AG08396 (cell line): ENCODE results near the gene ILF3.
A peak's percentile ranks its signal among the peaks of the same experiment; 100 is the strongest.
"Not testable (repeated sequence)": the region's sequence is repeated elsewhere in the genome, so short reads cannot be mapped to it uniquely, and the experiment has no call there.

Experiments
- DNase-seq: peaks from one replicate; pipeline ENCODE4 v3.0.0; 2012; ENCODE audit warnings: low spot score, mixed read lengths

Gene ILF3

DNA sequence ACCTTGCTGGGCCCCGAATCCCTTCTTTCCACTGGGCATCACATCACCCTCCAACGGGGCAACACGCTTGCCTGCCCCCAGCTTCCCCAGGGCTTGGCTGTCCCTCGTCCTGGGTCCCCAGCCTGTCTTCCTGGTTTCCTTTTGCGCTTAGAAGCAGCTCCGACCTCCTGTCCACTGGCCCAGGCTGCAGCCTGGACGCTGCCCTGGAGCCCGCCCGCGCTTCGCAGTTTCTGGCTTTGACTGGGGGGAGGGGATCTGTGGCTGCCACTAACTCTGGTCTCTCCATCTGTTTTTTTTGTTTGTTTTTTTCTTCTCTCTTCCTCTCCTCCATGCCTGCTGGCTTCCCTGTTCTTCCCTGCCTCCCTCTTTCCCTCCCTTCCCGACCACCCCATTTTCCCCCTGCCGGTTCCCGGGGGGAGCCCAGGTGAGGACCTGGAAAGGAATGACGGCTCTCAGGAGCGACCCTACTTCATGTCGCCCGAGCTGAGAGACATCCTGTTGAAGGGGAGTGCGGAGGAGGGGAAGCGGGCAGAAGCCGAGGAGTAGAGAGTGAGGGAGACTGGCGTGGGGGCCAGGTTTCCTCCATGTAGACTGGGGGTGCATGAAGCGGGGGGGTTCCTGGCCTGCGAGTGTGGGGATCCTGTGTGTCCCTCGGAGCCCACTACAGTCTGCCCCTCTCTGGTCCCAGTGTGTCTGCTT is 11.5 kb upstream of the ILF3 start:
- peak; percentile 7 for DNase-seq

DNA sequence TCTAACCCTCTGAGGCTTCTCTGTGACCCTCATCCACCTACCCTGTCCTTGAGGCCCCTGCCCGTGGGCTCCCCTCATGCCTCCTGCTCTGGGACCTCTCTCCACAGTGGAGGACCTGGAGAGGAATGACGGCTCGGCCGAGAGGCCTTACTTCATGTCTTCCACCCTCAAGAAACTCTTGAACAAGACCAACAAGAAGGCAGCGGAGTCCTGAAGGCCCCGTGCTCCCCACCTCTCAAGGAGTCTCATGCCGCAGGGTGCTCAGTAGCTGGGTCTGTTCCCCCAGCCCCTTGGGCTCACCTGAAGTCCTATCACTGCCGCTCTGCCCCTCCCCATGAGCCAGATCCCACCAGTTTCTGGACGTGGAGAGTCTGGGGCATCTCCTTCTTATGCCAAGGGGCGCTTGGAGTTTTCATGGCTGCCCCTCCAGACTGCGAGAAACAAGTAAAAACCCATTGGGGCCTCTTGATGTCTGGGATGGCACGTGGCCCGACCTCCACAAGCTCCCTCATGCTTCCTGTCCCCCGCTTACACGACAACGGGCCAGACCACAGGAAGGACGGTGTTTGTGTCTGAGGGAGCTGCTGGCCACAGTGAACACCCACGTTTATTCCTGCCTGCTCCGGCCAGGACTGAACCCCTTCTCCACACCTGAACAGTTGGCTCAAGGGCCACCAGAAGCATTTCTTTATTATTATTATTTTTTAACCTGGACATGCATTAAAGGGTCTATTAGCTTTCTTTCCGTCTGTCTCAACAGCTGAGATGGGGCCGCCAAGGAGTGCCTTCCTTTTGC is 10.8 kb upstream of the ILF3 start:
- peak; percentile 4 for DNase-seq

DNA sequence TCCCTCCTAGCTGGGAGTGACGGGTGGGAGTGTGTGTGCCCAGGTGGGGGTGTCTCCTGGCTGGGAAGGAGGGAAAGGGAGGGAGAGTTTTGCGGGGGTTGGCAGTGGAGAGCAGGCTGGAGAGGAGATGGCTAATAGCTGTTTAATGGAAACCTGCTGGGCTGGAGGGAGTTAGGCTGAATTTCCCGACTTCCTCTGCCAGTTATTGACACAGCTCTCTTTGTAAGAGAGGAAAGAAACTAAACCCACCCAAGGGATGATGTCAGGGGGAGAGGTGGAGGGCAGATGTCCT is 10.2 kb upstream of the ILF3 start:
- DNase-seq = no peak

DNA sequence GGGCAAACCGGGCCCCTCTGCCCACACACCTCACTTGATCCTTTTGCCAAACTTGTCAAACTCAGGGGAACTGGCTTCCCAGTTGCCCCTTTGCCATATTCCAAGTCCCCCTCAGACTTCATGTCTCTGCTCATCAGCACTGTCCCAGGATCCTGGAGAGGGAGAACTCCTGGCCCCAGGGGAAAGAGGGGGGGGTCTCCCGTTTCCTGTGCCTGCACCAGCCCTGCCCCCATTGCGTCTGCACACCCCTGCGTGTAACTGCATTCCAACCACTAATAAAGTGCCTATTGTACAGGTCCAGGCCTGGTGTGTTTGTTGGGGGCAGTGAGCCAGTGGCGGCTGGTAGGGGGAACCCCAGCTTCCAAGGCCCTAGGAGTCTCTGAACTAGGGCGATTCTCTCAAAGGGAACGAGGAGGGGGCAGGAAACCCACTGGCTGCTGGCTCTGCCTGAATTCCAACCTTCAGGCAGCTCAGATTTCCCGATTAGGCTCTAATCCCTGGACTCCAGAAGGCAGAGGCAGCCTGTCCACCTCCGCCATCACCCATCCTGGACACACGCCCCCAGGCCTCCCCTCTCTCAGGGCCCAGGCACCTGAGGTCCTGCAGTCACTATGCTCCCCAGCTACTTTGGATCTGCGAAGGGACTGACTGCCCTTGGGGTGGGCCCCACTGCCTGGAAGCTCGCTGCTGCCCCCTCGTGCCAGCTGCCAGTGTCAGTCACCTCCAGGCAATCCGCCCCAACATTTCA is 9.7 kb upstream of the ILF3 start:
- peak; percentile 91 for DNase-seq

DNA sequence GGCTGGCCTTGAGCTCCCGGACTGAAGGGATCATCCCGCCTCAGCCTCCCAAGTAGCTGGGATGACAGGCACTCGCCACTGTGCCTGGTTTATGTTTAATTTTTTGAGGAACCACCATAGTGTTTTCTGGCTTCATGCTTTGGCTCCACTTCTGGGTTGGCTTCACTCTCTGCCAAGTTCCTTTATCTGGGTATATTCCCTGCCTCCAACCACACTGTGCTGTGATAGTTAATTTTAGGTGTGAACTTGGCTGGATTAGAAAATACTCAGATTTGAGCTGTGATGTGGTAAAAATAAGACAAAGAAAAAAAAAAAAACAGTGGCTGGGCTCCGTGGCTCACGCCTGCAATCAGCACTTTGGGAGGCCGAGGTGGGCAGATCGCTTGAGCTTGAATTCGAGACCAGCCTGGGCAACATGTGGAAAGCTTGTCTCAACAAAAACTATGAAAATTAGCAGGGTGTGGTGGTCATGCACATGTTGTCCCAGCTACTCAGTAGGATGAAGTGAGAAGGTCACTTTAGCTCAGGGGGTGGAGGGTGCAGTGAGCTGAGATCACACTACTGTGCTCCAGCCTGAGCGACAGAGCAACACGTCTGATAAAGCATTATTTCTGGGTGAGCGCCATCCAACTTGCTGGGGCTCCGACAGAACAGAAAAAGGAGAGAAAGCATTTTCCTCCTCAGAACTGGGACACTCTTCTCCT is 7.5 kb upstream of the ILF3 start:
- no peak for DNase-seq

DNA sequence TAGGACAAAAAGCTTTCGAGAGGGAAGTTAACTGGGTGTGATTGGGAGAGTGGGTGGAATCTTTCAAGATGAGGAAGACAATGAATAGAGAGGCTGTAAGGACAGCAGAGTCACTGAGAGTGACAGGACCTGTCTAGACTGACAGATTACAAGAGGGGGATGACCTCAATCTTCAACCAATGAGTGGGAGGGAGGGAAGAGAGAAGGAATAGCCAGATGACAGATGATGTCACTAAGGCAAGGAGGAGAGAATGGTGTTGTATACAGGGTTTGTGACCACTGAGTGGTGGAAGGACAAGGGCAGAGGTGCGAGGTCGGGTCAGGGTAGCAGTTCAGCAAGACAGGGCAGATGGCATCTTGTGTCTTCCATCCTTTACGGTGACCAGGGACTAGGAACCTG is 5.8 kb upstream of the ILF3 start:
- DNase-seq = no peak

DNA sequence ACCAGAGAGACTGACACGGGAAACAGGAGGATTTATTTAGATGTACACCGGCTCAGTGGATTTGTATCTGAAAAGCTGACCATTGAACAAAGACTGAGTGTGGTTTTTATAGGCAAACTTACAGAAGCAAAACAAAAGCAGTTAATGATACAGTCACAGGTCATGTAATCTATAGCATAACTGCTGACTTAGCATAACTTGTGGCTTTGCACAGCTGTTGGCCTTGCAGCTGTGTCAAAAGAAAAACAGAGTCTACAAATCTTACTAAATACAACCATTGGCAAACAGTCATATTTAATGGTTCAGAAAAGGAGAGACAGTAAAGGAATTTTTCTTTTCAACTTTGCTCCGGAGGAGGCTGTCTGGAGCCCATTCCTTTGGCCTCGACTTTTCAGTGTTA is 2.3 kb upstream of the ILF3 start:
- DNase-seq = no peak

DNA sequence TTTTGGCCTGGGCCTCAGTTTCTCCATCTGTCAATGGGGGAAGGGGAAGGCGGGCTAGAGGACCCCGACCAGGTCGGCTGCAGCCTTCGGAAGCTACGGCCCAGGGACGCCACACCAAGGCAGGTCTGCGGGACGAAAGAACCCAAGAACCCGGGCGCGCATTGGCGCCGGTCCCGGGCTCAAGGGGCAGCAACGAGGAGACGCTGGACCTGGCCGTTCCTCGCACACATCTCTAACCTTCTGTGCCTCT is 739 bp upstream of the ILF3 start:
- no peak for DNase-seq

DNA sequence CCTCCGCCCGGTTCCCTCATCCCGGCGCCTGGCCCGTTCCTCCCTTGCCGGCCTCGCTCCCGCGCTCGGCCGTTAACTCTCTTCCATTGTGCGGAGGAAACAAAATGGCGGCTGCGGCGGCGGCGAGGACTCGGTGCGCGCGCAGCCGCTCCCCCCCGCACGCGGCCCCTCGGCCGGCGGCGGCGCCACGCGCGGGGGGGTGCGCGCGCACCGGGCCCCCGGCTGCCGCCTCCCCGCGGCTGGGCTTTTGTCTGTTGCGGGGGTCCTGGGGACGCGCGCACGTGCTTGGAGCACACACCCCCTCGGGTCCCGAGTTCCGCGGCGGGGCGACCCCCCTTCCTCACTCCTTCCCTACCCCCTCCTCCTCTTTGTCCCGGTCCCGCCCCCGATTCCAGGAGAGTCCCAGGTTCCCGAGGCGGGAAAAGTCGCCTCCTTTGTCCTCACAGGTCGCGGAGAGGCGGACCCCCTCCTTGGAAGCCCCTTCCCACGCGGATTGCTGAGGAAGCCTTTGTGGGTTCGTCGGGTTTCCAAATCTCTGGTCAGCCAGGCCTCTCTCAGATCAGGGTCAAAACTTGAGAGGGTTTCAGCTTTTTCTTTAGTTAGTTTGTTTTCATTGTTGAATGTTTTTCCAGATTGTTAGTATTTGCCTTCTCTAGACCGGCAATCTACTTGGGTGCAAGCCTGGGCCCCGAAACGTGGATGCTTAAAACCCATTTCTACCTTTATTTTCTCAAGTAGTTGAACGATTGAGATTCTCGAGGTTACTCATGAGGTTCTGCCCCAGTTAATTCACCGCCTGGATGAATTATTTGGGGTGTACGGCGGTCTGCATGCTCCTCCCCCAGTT is 687 bp downstream of the ILF3 start:
- DNase-seq = peak; percentile 93

DNA sequence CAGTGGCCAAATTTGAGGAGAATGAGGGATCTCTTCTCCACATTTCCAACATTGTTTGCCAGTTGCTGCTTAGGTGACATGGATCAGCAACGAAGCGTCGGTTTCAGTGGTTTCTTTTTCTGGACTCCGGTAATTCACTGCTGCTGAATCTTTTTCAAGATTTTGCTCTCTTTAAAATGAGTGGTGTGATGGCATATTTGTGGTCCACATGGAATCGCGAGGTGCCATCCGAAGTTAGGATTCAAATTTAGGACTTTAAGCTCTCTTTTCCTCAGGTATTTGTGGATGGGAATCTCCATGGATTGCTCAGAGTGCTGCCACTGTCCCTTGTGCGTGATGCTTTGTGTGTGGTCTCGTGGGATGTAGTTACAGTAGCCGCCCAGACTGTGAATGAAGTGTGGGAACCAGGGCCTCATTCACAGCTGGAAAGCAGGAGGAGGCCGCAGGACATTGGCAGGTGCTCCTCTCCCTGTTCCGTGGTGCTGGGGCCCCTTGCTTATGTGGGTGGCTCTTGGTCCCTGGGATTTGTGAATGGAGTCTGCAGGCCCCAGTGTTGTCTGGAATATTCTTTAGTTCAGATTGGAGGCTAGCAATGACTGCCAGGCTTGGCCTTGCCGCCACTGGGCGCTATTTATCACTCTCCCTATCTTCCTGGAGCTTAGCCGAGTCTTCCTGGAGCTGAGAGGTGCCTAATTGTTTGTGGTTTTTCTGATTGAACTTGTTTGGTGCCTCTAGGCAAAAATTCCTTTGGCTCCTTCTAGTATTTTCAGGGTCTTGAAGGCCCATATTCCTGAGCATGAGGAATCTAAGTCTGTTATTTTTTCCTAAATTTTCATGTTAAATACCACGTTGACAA is 1.5 kb downstream of the ILF3 start:
- peak; percentile 21 for DNase-seq

DNA sequence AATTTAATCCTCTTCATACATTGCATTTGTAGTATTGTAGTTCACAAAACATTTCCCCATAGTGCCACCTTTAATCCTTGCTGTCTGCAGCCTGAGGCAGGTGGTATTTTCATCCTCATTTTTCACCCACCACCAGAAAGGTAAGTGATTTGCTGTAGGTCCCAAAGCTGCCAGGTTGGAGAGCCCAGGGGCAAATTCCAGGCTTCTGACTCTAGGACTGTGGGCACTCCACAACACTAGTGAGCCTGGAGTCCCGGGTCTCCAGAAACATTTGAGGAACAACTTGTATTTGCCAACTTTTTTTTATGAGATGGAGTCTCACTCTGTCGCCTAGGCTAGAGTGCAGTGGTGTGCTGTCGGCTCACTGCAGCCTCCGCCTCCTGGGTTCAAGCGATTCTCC is 6.2 kb downstream of the ILF3 start:
- DNase-seq = no peak

DNA sequence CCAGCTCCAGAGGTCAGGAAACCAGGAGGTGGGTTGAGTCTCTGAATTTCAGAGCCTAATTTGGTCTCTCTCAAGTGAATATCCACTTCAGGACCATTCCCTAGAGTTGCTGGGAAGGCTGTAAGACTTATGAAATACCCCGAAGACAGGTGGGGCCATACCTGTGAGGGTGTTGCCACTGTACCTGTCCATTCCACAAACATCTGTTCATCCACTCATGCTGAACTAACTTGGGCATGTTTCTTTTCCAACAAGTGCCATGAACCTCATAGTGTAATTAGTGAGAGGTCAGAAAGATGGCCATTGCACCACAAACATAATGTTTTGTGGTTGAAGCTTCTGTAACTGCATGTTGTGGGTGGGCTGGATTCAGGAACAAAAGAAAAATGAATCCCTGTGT is 7.8 kb downstream of the ILF3 start:
- no peak for DNase-seq

DNA sequence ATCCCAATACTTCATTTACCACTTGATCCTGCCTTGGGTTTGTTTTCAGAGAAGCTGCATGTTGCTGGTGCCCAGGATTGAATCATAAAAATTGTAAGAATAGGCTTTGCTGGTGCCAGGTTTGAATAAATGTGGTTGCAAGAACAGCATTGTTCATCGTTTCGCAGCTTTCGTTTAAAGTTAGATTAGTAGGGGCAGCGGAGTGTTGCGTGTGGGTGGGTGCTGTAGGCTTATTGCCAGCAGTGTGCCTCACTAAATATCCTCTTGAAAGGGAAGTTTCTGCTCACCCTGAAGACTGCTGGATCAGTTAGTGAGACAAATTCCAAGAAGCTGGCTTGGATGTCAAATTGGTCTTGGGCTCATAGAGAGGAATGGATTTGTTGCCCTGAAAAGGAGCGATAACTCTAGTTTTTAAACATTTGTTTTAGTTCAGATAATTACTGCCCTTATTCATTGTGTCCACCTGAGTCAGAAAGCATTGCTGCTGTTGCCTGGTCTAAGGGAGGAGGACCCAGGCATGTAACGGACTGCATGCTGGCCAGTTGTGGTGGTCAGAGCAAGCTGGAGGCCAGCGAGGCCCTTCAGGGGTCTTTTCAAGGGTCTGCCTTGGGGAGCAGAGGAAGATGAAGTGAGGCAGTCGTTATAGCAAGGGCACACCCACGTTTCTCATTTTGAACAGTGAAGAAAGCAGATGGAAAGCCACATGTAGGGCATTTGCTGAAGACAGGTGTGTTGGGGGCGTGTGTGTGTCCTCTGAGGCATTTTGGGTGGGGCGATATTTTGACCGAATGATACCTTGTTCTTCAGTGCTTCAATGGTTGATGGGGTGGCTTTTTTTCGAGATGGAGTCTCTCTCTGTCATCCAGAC is 8.5 kb downstream of the ILF3 start:
- no peak for DNase-seq

DNA sequence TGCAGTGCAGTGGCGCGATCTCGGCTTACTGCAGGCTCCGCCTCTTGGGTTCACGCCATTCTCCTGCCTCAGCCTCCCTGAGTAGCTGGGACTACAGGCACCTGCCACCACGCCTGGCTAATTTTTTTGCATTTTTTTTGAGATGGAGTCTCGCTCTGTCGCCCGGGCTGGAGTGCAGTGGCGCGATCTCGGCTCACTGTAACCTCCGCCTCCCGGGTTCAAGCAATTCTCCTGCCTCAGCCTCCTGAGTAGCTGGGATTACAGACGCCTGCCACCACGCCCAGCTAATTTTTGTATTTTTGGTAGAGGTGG is 9.1 kb downstream of the ILF3 start:
- DNase-seq = not testable (repeated sequence)

DNA sequence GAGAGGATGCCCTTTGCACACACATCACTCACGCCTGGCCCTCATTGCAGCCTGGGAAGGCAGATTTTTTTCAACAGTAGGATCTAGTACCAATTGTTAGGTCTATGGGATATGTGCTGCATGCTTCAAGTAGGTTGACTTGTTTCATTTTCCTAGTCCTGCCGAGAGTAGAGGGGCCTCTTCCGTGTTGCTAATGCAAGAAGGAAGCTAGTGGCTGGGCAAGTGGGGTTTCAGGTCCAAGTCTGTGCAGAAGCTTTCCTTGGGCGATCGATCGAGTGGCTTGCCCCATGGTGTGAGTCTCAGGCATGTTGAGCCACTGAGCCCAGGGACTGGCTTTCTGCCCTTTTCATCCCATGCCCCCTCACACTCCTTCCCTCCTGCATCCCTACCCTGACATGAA is 13.7 kb downstream of the ILF3 start:
- DNase-seq = no peak

DNA sequence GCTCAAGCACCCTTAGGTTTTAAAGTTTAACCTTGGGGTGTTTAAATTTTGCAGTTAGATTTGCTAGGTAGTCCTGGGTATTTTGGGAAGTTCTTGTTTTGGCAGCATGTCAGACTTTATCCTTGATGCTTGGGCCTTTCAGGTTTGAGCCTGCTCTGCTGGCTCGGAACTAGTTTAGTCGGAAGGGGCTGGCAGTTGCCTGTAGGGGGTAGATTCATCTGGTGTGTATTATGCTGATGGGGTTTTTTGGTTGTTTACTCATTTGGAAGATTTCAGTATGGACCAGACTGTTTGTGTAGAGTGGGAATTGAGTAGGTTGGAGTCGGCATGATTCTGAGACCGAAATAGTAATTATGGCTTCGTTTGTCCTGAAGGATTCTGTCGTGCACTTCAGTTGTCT is 15.1 kb downstream of the ILF3 start:
- no peak for DNase-seq

DNA sequence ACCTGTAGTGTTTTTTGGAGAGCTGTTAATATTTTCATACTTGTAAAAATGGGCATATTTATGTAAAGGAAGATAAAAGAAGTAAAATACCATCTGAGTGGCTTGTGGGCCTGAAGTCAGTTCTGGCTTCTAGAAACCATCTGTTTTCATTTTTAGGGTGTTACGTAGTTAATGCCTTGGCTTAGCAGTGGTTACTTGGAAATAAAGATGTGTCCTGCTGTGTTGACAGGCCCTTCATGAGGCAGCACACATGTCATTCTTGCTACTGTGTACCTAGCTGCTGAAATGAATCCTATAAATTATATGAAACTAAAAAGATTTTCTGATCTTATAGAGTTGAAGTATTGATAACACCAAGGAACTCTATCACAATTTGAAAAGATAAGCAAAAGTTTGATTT is 16.0 kb downstream of the ILF3 start:
- DNase-seq = no peak

DNA sequence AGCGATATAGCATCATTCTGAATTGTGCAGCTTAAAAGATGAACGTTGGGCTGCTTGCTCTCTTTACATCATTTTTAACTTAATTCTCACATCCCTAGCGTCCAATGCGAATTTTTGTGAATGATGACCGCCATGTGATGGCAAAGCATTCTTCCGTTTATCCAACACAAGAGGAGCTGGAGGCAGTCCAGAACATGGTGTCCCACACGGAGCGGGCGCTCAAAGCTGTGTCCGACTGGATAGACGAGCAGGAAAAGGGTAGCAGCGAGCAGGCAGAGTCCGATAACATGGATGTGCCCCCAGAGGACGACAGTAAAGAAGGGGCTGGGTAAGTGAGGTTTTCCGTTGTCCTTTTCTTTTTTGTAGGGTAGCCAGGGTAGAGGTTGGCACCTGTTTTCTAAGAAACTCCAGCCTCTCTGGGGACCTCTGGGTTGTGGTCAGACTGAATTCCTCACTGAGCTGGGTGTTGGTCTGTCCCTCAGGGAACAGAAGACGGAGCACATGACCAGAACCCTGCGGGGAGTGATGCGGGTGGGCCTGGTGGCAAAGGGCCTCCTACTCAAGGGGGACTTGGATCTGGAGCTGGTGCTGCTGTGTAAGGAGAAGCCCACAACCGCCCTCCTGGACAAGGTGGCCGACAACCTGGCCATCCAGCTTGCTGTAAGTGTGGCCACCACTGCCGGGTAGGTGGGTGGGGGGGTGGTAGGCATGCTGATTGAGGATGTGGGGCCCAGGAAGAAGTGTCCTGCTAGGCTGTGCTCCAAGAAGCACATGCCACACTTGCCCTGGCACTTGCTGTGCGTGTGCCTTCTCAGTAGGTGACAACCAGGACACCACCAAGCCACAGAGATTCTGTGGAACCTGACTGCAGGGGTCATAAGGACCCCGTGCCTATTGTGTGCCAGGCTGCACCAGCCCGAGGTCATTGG is 17.0 kb downstream of the ILF3 start:
- no peak for DNase-seq

DNA sequence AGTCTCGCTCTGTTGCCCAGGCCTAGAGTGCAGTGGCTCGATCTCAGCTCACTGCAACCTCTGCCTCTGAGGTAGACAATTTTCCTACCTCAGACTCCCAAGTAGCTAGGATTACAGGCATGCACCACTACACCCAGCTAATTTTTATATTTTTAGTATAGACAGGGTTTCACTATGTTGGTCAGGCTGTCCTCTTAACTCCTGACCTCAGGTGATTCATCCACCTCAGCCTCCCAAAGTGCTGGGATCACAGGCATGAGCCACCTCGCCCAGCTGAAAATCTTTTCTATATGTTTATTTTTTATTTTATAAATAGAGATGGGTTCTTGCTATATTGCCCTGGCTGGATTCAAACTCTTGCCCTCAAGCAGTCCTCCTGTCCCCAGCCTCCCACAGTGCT is 17.8 kb downstream of the ILF3 start:
- not testable (repeated sequence) for DNase-seq
